Measurements from ENCODE around the gene EARS2.

DNA sequence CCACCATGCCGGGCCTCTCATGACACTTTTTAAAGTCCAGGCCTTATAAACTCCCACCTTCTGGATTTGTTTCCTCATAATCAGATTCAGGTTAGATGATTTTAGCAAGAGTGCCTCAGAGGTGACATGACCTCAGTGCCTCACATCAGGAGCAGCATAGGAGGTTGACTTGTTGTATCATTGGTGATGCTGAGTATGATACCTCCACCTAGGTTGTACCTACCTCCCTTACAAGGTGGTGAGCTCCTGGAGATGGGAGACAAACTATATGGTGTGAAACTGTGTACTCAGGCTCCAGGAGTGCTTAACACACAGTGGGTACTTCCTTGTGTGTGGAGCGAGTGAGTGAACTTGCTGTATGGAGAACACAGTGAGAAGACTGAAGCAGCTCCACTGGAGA, 20.3 kb upstream of the EARS2 start:
- TF ChIP-seq CTCF (IDR thresholded peaks at IDR 0.05) (no peak), POLR2A (IDR thresholded peaks at IDR 0.05) (no peak), EP300 (IDR thresholded peaks at IDR 0.05) (no peak), POLR2AphosphoS5 (IDR thresholded peaks at IDR 0.05) (no peak)
